ENCODE data around the gene MMD2.
"Not testable (repeated sequence)": the region's sequence is repeated elsewhere in the genome, so short reads cannot be mapped to it uniquely, and the experiment has no call there.

Gene MMD2

GRCh38 chr7:4893929-4894475 lies 65.0 kb downstream of the MMD2 start:
- no peak for DNase-seq (ENCODE audit: low read depth in 2 of 2)

- not testable (repeated sequence) for DNase-seq (ENCODE audit: low read depth in 2 of 2)
These were observed 65.8 kb downstream of the MMD2 start for GRCh38 chr7:4893188-4893587.

- DNase-seq (ENCODE audit: low read depth in 2 of 2): not testable (repeated sequence)
These were observed 67.5 kb downstream of the MMD2 start for GRCh38 chr7:4891522-4891921.

GRCh38 chr7:4889682-4890081 lies 69.3 kb downstream of the MMD2 start:
- no peak for DNase-seq (ENCODE audit: low read depth in 2 of 2)

- DNase-seq (ENCODE audit: low read depth in 2 of 2): no peak
These were observed 70.8 kb downstream of the MMD2 start for GRCh38 chr7:4888161-4888560.

- no peak for DNase-seq (ENCODE audit: low read depth in 2 of 2)
These were observed 72.3 kb downstream of the MMD2 start for GRCh38 chr7:4886671-4887070.

- no peak for DNase-seq (ENCODE audit: low read depth in 2 of 2)
These were observed 73.6 kb downstream of the MMD2 start for GRCh38 chr7:4885317-4885807.

- DNase-seq (ENCODE audit: low read depth in 2 of 2): no peak
These were observed 74.8 kb downstream of the MMD2 start for GRCh38 chr7:4884164-4884563.

- peak; percentile 89 to 98 for DNase-seq (ENCODE audit: low read depth in 2 of 2)
These were observed 75.4 kb downstream of the MMD2 start, which contains the start of gene RADIL for GRCh38 chr7:4883372-4884144. Gene RADIL, minus strand, starts transcription at chr7:4883716. Its CDS starts 5,577 bp downstream, at chr7:4878139.

- DNase-seq (ENCODE audit: low read depth in 2 of 2): no peak
These were observed 76.0 kb downstream of the MMD2 start for GRCh38 chr7:4883033-4883371.

- DNase-seq (ENCODE audit: low read depth in 2 of 2): no peak
These were observed 76.6 kb downstream of the MMD2 start for GRCh38 chr7:4882169-4883032.

GRCh38 chr7:4880218-4880617 lies 78.8 kb downstream of the MMD2 start:
- DNase-seq (ENCODE audit: low read depth in 2 of 2): no peak

GRCh38 chr7:4879396-4880081 lies 79.4 kb downstream of the MMD2 start:
- DNase-seq (ENCODE audit: low read depth in 2 of 2): no peak

GRCh38 chr7:4878336-4879335 lies 80.4 kb downstream of the MMD2 start:
- DNase-seq (ENCODE audit: low read depth in 2 of 2): no peak

GRCh38 chr7:4876586-4876985 lies 82.4 kb downstream of the MMD2 start:
- no peak for DNase-seq (ENCODE audit: low read depth in 2 of 2)

GRCh38 chr7:4875391-4875790 lies 83.6 kb downstream of the MMD2 start:
- no peak for DNase-seq (ENCODE audit: low read depth in 2 of 2)

- no peak for DNase-seq (ENCODE audit: low read depth in 2 of 2)
These were observed 85.7 kb downstream of the MMD2 start for GRCh38 chr7:4873071-4873944.

- no peak for DNase-seq (ENCODE audit: low read depth in 2 of 2)
These were observed 86.9 kb downstream of the MMD2 start for GRCh38 chr7:4871930-4872675.
